Osteoblast (primary cell): ENCODE results near the gene CHTOP. TPM values are rescaled to one million over a fixed set of nuclear protein-coding genes. Genes with fewer than 3 reads are reported as not detected.
A peak's percentile ranks its signal among the peaks of the same experiment; 100 is the strongest.

Experiments
- DNase-seq: peaks from one replicate; pipeline ENCODE4 v3.0.0; 2011; ENCODE audit warnings: low spot score, mixed read lengths; ENCODE audit not compliant: insufficient read length; ENCODE audit errors: missing footprints
- H2AFZ ChIP-seq: 2 replicates; pipeline ENCODE4 v1.6.0; 2011; ENCODE audit warnings: mild to moderate bottlenecking, low read length
- H3K27ac ChIP-seq: 2 replicates; pipeline ENCODE4 v1.5.1; 2011; ENCODE audit warnings: mild to moderate bottlenecking, low read depth, low read length, moderate library complexity
- H3K27me3 ChIP-seq: 2 replicates; pipeline ENCODE4 v1.6.0; 2012; ENCODE audit warnings: mild to moderate bottlenecking, control low read depth, inconsistent platforms, low read length, moderate library complexity; ENCODE audit not compliant: insufficient read depth
- H3K36me3 ChIP-seq: 2 replicates; pipeline ENCODE4 v1.5.1; 2011; ENCODE audit warnings: mild to moderate bottlenecking, low read length, control low read depth, moderate library complexity; ENCODE audit not compliant: insufficient read depth
- H3K4me1 ChIP-seq: 2 replicates; pipeline ENCODE4 v1.5.1; 2011; ENCODE audit warnings: mild to moderate bottlenecking, low read length, control low read depth, moderate library complexity; ENCODE audit not compliant: insufficient read depth
- H3K4me2 ChIP-seq: 2 replicates; pipeline ENCODE4 v1.6.0; 2011; ENCODE audit warnings: mild to moderate bottlenecking, low read length; ENCODE audit not compliant: insufficient read depth
- H3K4me3 ChIP-seq: fragments of 200-600 bp; sonication (generic); 3 replicates; pipeline ENCODE4 v1.5.1; 2012; ENCODE audit warnings: mild to moderate bottlenecking, low read length, inconsistent platforms; ENCODE audit not compliant: insufficient read depth
- H3K79me2 ChIP-seq: 2 replicates; pipeline ENCODE4 v1.6.0; 2012; ENCODE audit warnings: mild to moderate bottlenecking, low read length, control low read depth, inconsistent platforms; ENCODE audit not compliant: insufficient read depth
- H3K9me3 ChIP-seq: 2 replicates; pipeline ENCODE4 v1.5.1; 2011; ENCODE audit warnings: low read depth, low read length, control low read depth
- H4K20me1 ChIP-seq: 2 replicates; pipeline ENCODE4 v1.6.0; 2012; ENCODE audit warnings: mild to moderate bottlenecking, low read length, control low read depth; ENCODE audit not compliant: insufficient read depth
- total RNA-seq: library from RNA; depleted of rRNA; stranded (reverse); fragments of >200 nt; gene quantifications from 2 replicates; pipeline ENCODE4 v1.2.3, GENCODE V29; 2012
- TF ChIP-seq, protein P1 (sequence below): IDR thresholded peaks from 2 replicates; pipeline ENCODE4 v1.5.1; 2011; ENCODE audit warnings: mild to moderate bottlenecking, low read depth, low read length, moderate library complexity; ENCODE audit errors: extremely low read depth

CHTOP gene
- total RNA-seq, 1 donor: 40.9 TPM

- Histone ChIP-seq H2AFZ (no peak overlapping the region), H3K4me1 (peaks cover 20% of the 10 kb centered on the region), H3K9me3 (no peaks in the 10 kb centered on the region), H3K79me2 (peaks cover 2% of the 10 kb centered on the region), H4K20me1 (no peaks in the 10 kb centered on the region), H3K36me3 (peaks cover 11% of the 10 kb centered on the region), H3K4me3 (no peak overlapping the region), H3K27ac (no peak overlapping the region), H3K4me2 (no peak overlapping the region), H3K27me3 (no peaks in the 10 kb centered on the region)
- TF ChIP-seq, protein P1, sequence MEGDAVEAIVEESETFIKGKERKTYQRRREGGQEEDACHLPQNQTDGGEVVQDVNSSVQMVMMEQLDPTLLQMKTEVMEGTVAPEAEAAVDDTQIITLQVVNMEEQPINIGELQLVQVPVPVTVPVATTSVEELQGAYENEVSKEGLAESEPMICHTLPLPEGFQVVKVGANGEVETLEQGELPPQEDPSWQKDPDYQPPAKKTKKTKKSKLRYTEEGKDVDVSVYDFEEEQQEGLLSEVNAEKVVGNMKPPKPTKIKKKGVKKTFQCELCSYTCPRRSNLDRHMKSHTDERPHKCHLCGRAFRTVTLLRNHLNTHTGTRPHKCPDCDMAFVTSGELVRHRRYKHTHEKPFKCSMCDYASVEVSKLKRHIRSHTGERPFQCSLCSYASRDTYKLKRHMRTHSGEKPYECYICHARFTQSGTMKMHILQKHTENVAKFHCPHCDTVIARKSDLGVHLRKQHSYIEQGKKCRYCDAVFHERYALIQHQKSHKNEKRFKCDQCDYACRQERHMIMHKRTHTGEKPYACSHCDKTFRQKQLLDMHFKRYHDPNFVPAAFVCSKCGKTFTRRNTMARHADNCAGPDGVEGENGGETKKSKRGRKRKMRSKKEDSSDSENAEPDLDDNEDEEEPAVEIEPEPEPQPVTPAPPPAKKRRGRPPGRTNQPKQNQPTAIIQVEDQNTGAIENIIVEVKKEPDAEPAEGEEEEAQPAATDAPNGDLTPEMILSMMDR: no peak
- DNase-seq: no peak
These were observed 34.0 kb upstream of the CHTOP start for GRCh38 chr1:153599847-153600246.

GRCh38 chr1:153602749-153603148 is 31.1 kb upstream of the CHTOP start:
- Histone ChIP-seq H4K20me1 (peaks cover 7% of the 10 kb centered on the region), H3K4me1 (peaks cover 14% of the 10 kb centered on the region), H2AFZ (no peak overlapping the region), H3K4me3 (no peak overlapping the region), H3K9me3 (no peaks in the 10 kb centered on the region), H3K79me2 (peaks cover 18% of the 10 kb centered on the region), H3K4me2 (no peak overlapping the region), H3K27ac (no peak overlapping the region), H3K36me3 (peaks cover 37% of the 10 kb centered on the region), H3K27me3 (no peaks in the 10 kb centered on the region)
- DNase-seq: no peak
- TF ChIP-seq, protein P1: no peak

DNA sequence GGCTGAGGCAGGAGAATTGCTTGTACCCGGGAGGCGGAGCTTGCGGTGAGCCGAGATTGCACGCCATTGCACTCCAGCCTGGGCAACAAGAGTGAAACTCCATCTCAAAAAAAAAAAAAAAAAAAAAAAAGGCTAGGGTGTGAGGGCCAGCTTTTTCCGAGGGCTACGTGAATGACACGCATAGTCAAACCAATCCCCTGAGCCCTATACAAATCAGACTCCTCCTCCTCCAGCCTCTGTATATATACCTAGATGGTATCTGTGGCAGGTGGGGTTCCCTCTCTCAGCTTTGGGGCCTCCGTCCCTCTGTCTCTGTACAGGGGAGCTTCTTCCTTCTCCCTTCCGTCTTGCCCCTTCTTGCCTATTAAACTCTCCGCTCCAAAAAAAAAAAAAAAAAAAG is 27.7 kb upstream of the CHTOP start:
- H3K4me2 ChIP-seq: no peak overlapping the region
- H3K4me3 ChIP-seq: no peak overlapping the region
- no peak overlapping the region for H2AFZ ChIP-seq
- DNase-seq: no peak
- peaks cover 29% of the 10 kb centered on the region for H3K4me1 ChIP-seq
- peaks cover 39% of the 10 kb centered on the region for H3K36me3 ChIP-seq
- TF ChIP-seq, protein P1: no peak
- H3K27ac ChIP-seq: no peak overlapping the region
- H3K27me3 ChIP-seq: no peaks in the 10 kb centered on the region
- peaks cover 49% of the 10 kb centered on the region for H3K79me2 ChIP-seq
- peaks cover 16% of the 10 kb centered on the region for H4K20me1 ChIP-seq
- no peaks in the 10 kb centered on the region for H3K9me3 ChIP-seq

- TF ChIP-seq, protein P1: no peak
- Histone ChIP-seq H3K4me1 (peaks cover 34% of the 10 kb centered on the region), H3K9me3 (no peaks in the 10 kb centered on the region), H3K79me2 (peaks cover 61% of the 10 kb centered on the region), H3K36me3 (peaks cover 33% of the 10 kb centered on the region), H3K4me2 (no peak overlapping the region), H3K4me3 (no peak overlapping the region), H3K27me3 (no peaks in the 10 kb centered on the region), H4K20me1 (peaks cover 24% of the 10 kb centered on the region), H3K27ac (no peak overlapping the region), H2AFZ (no peak overlapping the region)
- DNase-seq: peak; percentile 46
These were observed 26.5 kb upstream of the CHTOP start for GRCh38 chr1:153607381-153607780.
